Measurements from ENCODE around the gene TM6SF1. TPM values are rescaled to one million over a fixed set of nuclear protein-coding genes. Genes with fewer than 3 reads are reported as not detected.

Gene TM6SF1
- total and polyA plus RNA-seq, 4 donors: 0.65 to 2.1 (median 1.3) TPM

- TF ChIP-seq SP1 (IDR thresholded peaks at IDR 0.05): no peak
- no peaks in the 10 kb centered on the region for H3K9me3 ChIP-seq (ENCODE audit: control insufficient read depth in 4 of 4, low read length in 3 of 4)
- H3K9ac ChIP-seq (ENCODE audit: low read depth in 1 of 2, low read length in 2 of 2): no peak overlapping the region
- H3K27me3 ChIP-seq (ENCODE audit: control insufficient read depth in 4 of 4, insufficient read depth in 4 of 4, low read length in 3 of 4): peaks cover 0 to 4% (median 0%) of the 10 kb centered on the region in 4 donors
- H3K36me3 ChIP-seq (ENCODE audit: control insufficient read depth in 4 of 4, insufficient read depth in 3 of 4, low read depth in 1 of 4, low read length in 3 of 4): no peaks in the 10 kb centered on the region
- H3K27ac ChIP-seq (ENCODE audit: low read depth in 1 of 2, low read length in 2 of 2): no peak overlapping the region
- H3K4me3 ChIP-seq (ENCODE audit: low read depth in 1 of 3, low read length in 3 of 3): no peak overlapping the region
- DNase-seq (ENCODE audit: low spot score): no peak
- WGBS: 83% methylated on average over 3 of the region's 3 CpGs
- no peaks in the 10 kb centered on the region for H3K4me1 ChIP-seq (ENCODE audit: control insufficient read depth in 4 of 4, insufficient read depth in 4 of 4, low read length in 3 of 4)
These were observed 37.3 kb downstream of the TM6SF1 start for GRCh38 chr15:83144771-83145170.

DNA sequence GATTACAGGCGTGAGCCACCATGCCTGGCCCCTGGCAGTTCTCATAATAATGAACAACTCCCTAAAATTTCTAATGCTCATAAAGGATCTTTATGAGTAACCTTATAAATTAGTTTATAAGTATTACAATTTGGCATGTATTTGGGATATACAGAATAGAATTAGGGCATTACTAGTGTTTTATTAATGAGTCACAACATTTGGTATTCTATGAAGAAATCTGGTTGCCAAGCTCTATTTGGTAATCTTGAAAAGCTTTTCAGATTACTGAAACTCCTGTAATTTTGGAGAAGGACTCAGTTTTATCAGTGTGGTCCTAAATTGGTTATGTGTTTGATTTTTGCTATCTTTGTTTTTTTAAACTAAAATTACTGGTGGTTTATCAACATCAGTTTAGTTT lies 45.8 kb downstream of the TM6SF1 start:
- Histone ChIP-seq H3K9me3 (ENCODE audit: control insufficient read depth in 4 of 4, low read length in 3 of 4) (no peaks in the 10 kb centered on the region), H3K27ac (ENCODE audit: low read depth in 1 of 2, low read length in 2 of 2) (no peak overlapping the region), H3K27me3 (ENCODE audit: control insufficient read depth in 4 of 4, insufficient read depth in 4 of 4, low read length in 3 of 4) (peaks cover 0 to 4% (median 0%) of the 10 kb centered on the region in 4 donors), H3K4me3 (ENCODE audit: low read depth in 1 of 3, low read length in 3 of 3) (no peak overlapping the region), H3K4me1 (ENCODE audit: control insufficient read depth in 4 of 4, insufficient read depth in 4 of 4, low read length in 3 of 4) (no peaks in the 10 kb centered on the region), H3K36me3 (ENCODE audit: control insufficient read depth in 4 of 4, insufficient read depth in 3 of 4, low read depth in 1 of 4, low read length in 3 of 4) (no peaks in the 10 kb centered on the region), H3K9ac (ENCODE audit: low read depth in 1 of 2, low read length in 2 of 2) (no peak overlapping the region)
- 74% methylated on average over 1 of the region's 1 CpG for WGBS
- no peak for DNase-seq (ENCODE audit: low spot score)
- TF ChIP-seq TAF1 (conservative IDR thresholded peaks at IDR 0.05) (no peak), ZBTB33 (IDR thresholded peaks at IDR 0.05) (no peak), HNF4A (conservative IDR thresholded peaks at IDR 0.05) (no peak), RXRA (IDR thresholded peaks at IDR 0.05) (no peak), RAD21 (IDR thresholded peaks at IDR 0.05) (no peak), FOXA2 (IDR thresholded peaks at IDR 0.05) (no peak), SP1 (IDR thresholded peaks at IDR 0.05) (no peak), HNF4G (IDR thresholded peaks at IDR 0.05) (no peak), YY1 (IDR thresholded peaks at IDR 0.05) (no peak), CTCF (IDR thresholded peaks at IDR 0.05; ENCODE audit: low read depth, low read length, missing input control) (no peak), JUND (IDR thresholded peaks at IDR 0.05) (no peak)
- TF ChIP-seq, protein P1, sequence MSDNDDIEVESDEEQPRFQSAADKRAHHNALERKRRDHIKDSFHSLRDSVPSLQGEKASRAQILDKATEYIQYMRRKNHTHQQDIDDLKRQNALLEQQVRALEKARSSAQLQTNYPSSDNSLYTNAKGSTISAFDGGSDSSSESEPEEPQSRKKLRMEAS (IDR thresholded peaks at IDR 0.05): no peak

- Histone ChIP-seq H3K9ac (ENCODE audit: low read depth in 1 of 2, low read length in 2 of 2) (no peak overlapping the region), H3K27me3 (ENCODE audit: control insufficient read depth in 4 of 4, insufficient read depth in 4 of 4, low read length in 3 of 4) (no peaks in the 10 kb centered on the region), H3K4me1 (ENCODE audit: control insufficient read depth in 4 of 4, insufficient read depth in 4 of 4, low read length in 3 of 4) (no peaks in the 10 kb centered on the region), H3K27ac (ENCODE audit: low read depth in 1 of 2, low read length in 2 of 2) (no peak overlapping the region), H3K4me3 (ENCODE audit: low read depth in 1 of 3, low read length in 3 of 3) (no peak overlapping the region), H3K9me3 (ENCODE audit: control insufficient read depth in 4 of 4, low read length in 3 of 4) (no peaks in the 10 kb centered on the region), H3K36me3 (ENCODE audit: control insufficient read depth in 4 of 4, insufficient read depth in 3 of 4, low read depth in 1 of 4, low read length in 3 of 4) (no peaks in the 10 kb centered on the region)
- 52% methylated on average over 1 of the region's 1 CpG for WGBS
- no peak for TF ChIP-seq JUND (IDR thresholded peaks at IDR 0.05)
- TF ChIP-seq HNF4A (conservative IDR thresholded peaks at IDR 0.05): no peak
- TF ChIP-seq, protein P1 (IDR thresholded peaks at IDR 0.05): no peak
- no peak for TF ChIP-seq HNF4G (IDR thresholded peaks at IDR 0.05)
- TF ChIP-seq FOXA1 (IDR thresholded peaks at IDR 0.05): no peak
- TF ChIP-seq FOXA2 (IDR thresholded peaks at IDR 0.05): no peak
- TF ChIP-seq, protein P2, sequence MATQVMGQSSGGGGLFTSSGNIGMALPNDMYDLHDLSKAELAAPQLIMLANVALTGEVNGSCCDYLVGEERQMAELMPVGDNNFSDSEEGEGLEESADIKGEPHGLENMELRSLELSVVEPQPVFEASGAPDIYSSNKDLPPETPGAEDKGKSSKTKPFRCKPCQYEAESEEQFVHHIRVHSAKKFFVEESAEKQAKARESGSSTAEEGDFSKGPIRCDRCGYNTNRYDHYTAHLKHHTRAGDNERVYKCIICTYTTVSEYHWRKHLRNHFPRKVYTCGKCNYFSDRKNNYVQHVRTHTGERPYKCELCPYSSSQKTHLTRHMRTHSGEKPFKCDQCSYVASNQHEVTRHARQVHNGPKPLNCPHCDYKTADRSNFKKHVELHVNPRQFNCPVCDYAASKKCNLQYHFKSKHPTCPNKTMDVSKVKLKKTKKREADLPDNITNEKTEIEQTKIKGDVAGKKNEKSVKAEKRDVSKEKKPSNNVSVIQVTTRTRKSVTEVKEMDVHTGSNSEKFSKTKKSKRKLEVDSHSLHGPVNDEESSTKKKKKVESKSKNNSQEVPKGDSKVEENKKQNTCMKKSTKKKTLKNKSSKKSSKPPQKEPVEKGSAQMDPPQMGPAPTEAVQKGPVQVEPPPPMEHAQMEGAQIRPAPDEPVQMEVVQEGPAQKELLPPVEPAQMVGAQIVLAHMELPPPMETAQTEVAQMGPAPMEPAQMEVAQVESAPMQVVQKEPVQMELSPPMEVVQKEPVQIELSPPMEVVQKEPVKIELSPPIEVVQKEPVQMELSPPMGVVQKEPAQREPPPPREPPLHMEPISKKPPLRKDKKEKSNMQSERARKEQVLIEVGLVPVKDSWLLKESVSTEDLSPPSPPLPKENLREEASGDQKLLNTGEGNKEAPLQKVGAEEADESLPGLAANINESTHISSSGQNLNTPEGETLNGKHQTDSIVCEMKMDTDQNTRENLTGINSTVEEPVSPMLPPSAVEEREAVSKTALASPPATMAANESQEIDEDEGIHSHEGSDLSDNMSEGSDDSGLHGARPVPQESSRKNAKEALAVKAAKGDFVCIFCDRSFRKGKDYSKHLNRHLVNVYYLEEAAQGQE (IDR thresholded peaks at IDR 0.05): no peak
- TF ChIP-seq YY1 (IDR thresholded peaks at IDR 0.05): no peak
- no peak for TF ChIP-seq TAF1 (conservative IDR thresholded peaks at IDR 0.05)
- DNase-seq (ENCODE audit: low spot score): no peak
These were observed 48.5 kb downstream of the TM6SF1 start for GRCh38 chr15:83155942-83156341.
